RWPE2 (cell line): Measurements from ENCODE around the gene TTLL4.

ENCODE experiments used
- ATAC-seq: fragments of 200-7000 bp; cut with Tn5 transposase; 3 replicates; pipeline ENCODE4 v1.9.1; 2021; ENCODE audit warnings: low read depth
- DNase-seq: peaks from one replicate; pipeline ENCODE4 v3.0.0-alpha.2; 2020; ENCODE audit warnings: low spot score
- H3K27ac ChIP-seq: fragments of 450-650 bp; 2 replicates; pipeline ENCODE4 v1.5.1; 2017; ENCODE audit warnings: mild to moderate bottlenecking; ENCODE audit not compliant: poor library complexity, severe bottlenecking
- H3K27me3 ChIP-seq: fragments of 250-450 bp; sonication (Bioruptor Pico); 2 replicates; pipeline ENCODE4 v1.5.1; 2021; ENCODE audit warnings: mild to moderate bottlenecking, moderate library complexity; ENCODE audit not compliant: insufficient read depth, poor library complexity, severe bottlenecking
- H3K36me3 ChIP-seq: fragments of 250-450 bp; sonication (Bioruptor Pico); 2 replicates; pipeline ENCODE4 v1.5.1; 2020; ENCODE audit warnings: low read depth, mild to moderate bottlenecking, moderate library complexity
- H3K4me1 ChIP-seq: fragments of 250-450 bp; sonication (Bioruptor Pico); 2 replicates; pipeline ENCODE4 v1.5.1; 2021; ENCODE audit warnings: mild to moderate bottlenecking, moderate library complexity; ENCODE audit not compliant: insufficient read depth, poor library complexity, severe bottlenecking
- H3K4me3 ChIP-seq: fragments of 250-450 bp; sonication (Bioruptor Pico); 2 replicates; pipeline ENCODE4 v1.5.1; 2021; ENCODE audit warnings: mild to moderate bottlenecking, moderate library complexity; ENCODE audit not compliant: severe bottlenecking
- H3K9me3 ChIP-seq: fragments of 250-450 bp; sonication (Bioruptor Pico); 2 replicates; pipeline ENCODE4 v1.5.1; 2021; ENCODE audit warnings: mild to moderate bottlenecking, moderate library complexity; ENCODE audit not compliant: severe bottlenecking
- CTCF ChIP-seq: fragments of 450-650 bp; IDR thresholded peaks from one replicate; pipeline ENCODE4 v1.5.1; 2017; ENCODE audit warnings: mild to moderate bottlenecking, moderate library complexity; ENCODE audit not compliant: poor library complexity, severe bottlenecking

The TTLL4 gene

GRCh38 chr2:218773881-218774280 is 63.2 kb downstream of the TTLL4 start:
- ATAC-seq (no peak), DNase-seq (no peak)
- H3K4me1 ChIP-seq = no peaks in the 10 kb centered on the region
- no peak overlapping the region for H3K4me3 ChIP-seq
- H3K36me3 ChIP-seq = no peaks in the 10 kb centered on the region
- no peak for TF ChIP-seq CTCF
- no peaks in the 10 kb centered on the region for H3K27me3 ChIP-seq
- H3K9me3 ChIP-seq = peaks cover 4% of the 10 kb centered on the region
- no peak overlapping the region for H3K27ac ChIP-seq

- H3K9me3 ChIP-seq = peaks cover 4% of the 10 kb centered on the region
- DNase-seq = no peak
- no peak for ATAC-seq
- no peak overlapping the region for H3K4me3 ChIP-seq
- TF ChIP-seq CTCF = no peak
- no peaks in the 10 kb centered on the region for H3K36me3 ChIP-seq
- peaks cover 5% of the 10 kb centered on the region for H3K27me3 ChIP-seq
- no peaks in the 10 kb centered on the region for H3K4me1 ChIP-seq
- no peak overlapping the region for H3K27ac ChIP-seq
Measured at GRCh38 chr2:218776488-218776887, 65.9 kb downstream of the TTLL4 start.

GRCh38 chr2:218777276-218777990 is 66.8 kb downstream of the TTLL4 start:
- Histone ChIP-seq H3K4me1 (no peaks in the 10 kb centered on the region), H3K27me3 (peaks cover 15% of the 10 kb centered on the region), H3K27ac (no peak overlapping the region), H3K9me3 (peaks cover 4% of the 10 kb centered on the region), H3K4me3 (no peak overlapping the region), H3K36me3 (no peaks in the 10 kb centered on the region)
- no peak for TF ChIP-seq CTCF
- no peak for ATAC-seq
- no peak for DNase-seq

GRCh38 chr2:218780046-218780445 is 69.4 kb downstream of the TTLL4 start:
- no peak for DNase-seq

More at GRCh38 chr2:218780046-218780445, 69.4 kb downstream of the TTLL4 start:
- H3K9me3 ChIP-seq = peaks cover 4% of the 10 kb centered on the region
- no peak for ATAC-seq
- no peaks in the 10 kb centered on the region for H3K4me1 ChIP-seq
- no peaks in the 10 kb centered on the region for H3K36me3 ChIP-seq
- no peak overlapping the region for H3K27ac ChIP-seq
- peaks cover 23% of the 10 kb centered on the region for H3K27me3 ChIP-seq
- TF ChIP-seq CTCF = no peak
- H3K4me3 ChIP-seq = no peak overlapping the region
